ENCODE measurements around the gene CCDC178.

GRCh38 chr18:33459612-33460011 lies 19.1 kb upstream of the CCDC178 start:
- no peak for TF ChIP-seq POLR2A (IDR thresholded peaks at IDR 0.05)
- no peak for TF ChIP-seq CTCF (IDR thresholded peaks at IDR 0.05 in 8 of 11, conservative IDR thresholded peaks at IDR 0.05 in 3 of 11)
